HepG2 (cell line): ENCODE results near the gene NDOR1. TPM values are rescaled to one million over a fixed set of nuclear protein-coding genes. Genes with fewer than 3 reads are reported as not detected.

Source experiments
- ATAC-seq: fragments of 200-7000 bp; cut with Tn5 transposase; 3 replicates; pipeline ENCODE4 v1.9.1; 2020; ENCODE audit warnings: mild to moderate bottlenecking, moderate library complexity
- BruUV-seq: library from RNA; stranded (reverse); fragments of 400-500 nt; replicated peaks from 2 replicates; lab custom pipeline; 2021; lab: Mats Ljungman, UMichigan
- CTCF ChIA-PET: fragments of 300-600 bp; formaldehyde crosslinking; extraction: SDS; loops from one replicate; lab custom pipeline; 2021; ENCODE audit warnings: low total read pairs, inconsistent platforms, low intra/inter-chr PET ratio; lab: Yijun Ruan, JAX
- POLR2A ChIA-PET: fragments of 350-600 bp; sonication (Branson Sonifier 250); formaldehyde crosslinking; loops from one replicate; lab custom pipeline; 2020; ENCODE audit warnings: antibody characterized with exemption, inconsistent platforms; lab: Yijun Ruan, JAX
- DNase-seq: peaks from one replicate; pipeline ENCODE4 v3.0.0-alpha.2; 2015; ENCODE audit warnings: low spot score
- FAIRE-seq: peaks from 3 replicates; lab custom pipeline; 2011; peaks lifted over from hg19 to GRCh38; lab: Jason Lieb, UNC
- H2AFZ ChIP-seq: one replicate; pipeline ENCODE4 v1.6.1; 2011; ENCODE audit warnings: low read length, inconsistent platforms
- H3K27ac ChIP-seq: fragments of 300-600 bp; 3 replicates; pipeline ENCODE4 v1.8.0; 2011; ENCODE audit warnings: mixed run types, mild to moderate bottlenecking, mixed read lengths, low read length, inconsistent platforms; ENCODE audit not compliant: insufficient read depth; ENCODE audit errors: extremely low read length
- H3K27me3 ChIP-seq, 2 experiments: fragments of 200-600 bp in 1 of 2; 2 replicates in 1 of 2; 3 replicates in 1 of 2; pipeline versions ENCODE4 v1.6.0 to v1.8.0; 2011; ENCODE audit warnings: low read length in 2 of 2, mild to moderate bottlenecking in 2 of 2, moderate library complexity in 2 of 2, inconsistent platforms in 1 of 2; ENCODE audit not compliant: insufficient read depth in 2 of 2, control insufficient read depth in 1 of 2
- H3K36me3 ChIP-seq, 2 experiments: fragments of 200-600 bp in 1 of 2; replicated peaks in 1 of 2; 2 replicates in 1 of 2; 3 replicates in 1 of 2; pipeline versions ENCODE4 v1.5.1 to v1.8.0; 2011; ENCODE audit warnings: low read length in 2 of 2, inconsistent platforms in 1 of 2; ENCODE audit not compliant: insufficient read depth in 2 of 2, control insufficient read depth in 1 of 2
- H3K4me1 ChIP-seq: 2 replicates; pipeline ENCODE4 v1.5.1; 2012; ENCODE audit warnings: low read length, inconsistent platforms; ENCODE audit not compliant: insufficient read depth
- H3K4me2 ChIP-seq: 2 replicates; pipeline ENCODE4 v1.6.0; 2011; ENCODE audit warnings: low read depth, low read length, inconsistent platforms
- H3K4me3 ChIP-seq, 3 experiments: fragments of 200-600 bp in 1 of 3; sonication (generic), shearing (Covaris generic) in 1 of 3; replicated peaks in 1 of 3; 2 replicates each; pipeline ENCODE4 v1.5.1; 2011 to 2016; ENCODE audit warnings: low read length in 3 of 3, inconsistent platforms in 2 of 3, low read depth in 2 of 3, mild to moderate bottlenecking in 2 of 3, control low read depth in 1 of 3, mixed read lengths in 1 of 3; ENCODE audit not compliant: insufficient read depth in 1 of 3
- H3K79me2 ChIP-seq: one replicate; pipeline ENCODE4 v1.6.1; 2011; ENCODE audit warnings: low read length, inconsistent platforms; ENCODE audit not compliant: insufficient read depth
- H3K9ac ChIP-seq: 2 replicates; pipeline ENCODE4 v1.6.0; 2011; ENCODE audit warnings: mild to moderate bottlenecking, low read depth, low read length, inconsistent platforms; ENCODE audit not compliant: insufficient read depth
- H3K9me3 ChIP-seq: 2 replicates; pipeline ENCODE4 v1.5.1; 2012; ENCODE audit warnings: mild to moderate bottlenecking, low read length
- H4K20me1 ChIP-seq: 2 replicates; pipeline ENCODE4 v1.6.0; 2011; ENCODE audit warnings: inconsistent platforms, mild to moderate bottlenecking, low read length, moderate library complexity; ENCODE audit not compliant: insufficient read depth
- ATF7-NPFF ChIP-seq: sonication (generic); formaldehyde crosslinking; IDR thresholded peaks from 2 replicates; pipeline ENCODE4 v1.8.1; 2023; ENCODE audit warnings: mild to moderate bottlenecking, low read depth, missing genetic modification reagents, moderate library complexity
- KLF6 ChIP-seq: IDR thresholded peaks from 2 replicates; pipeline ENCODE4 v1.8.0; 2016; ENCODE audit warnings: missing biosample characterization, missing genetic modification reagents
- MZF1 ChIP-seq: sonication (generic); formaldehyde crosslinking; IDR thresholded peaks from 2 replicates; pipeline ENCODE4 v1.8.1; 2023; ENCODE audit warnings: mild to moderate bottlenecking, missing genetic modification reagents, borderline replicate concordance
- NR3C1 ChIP-seq: sonication (generic); formaldehyde crosslinking; IDR thresholded peaks from 2 replicates; pipeline ENCODE4 v1.4.0; 2020; ENCODE audit warnings: missing genetic modification reagents
- SATB2 ChIP-seq: sonication (generic); formaldehyde crosslinking; IDR thresholded peaks from 2 replicates; pipeline ENCODE4 v1.5.0; 2020; ENCODE audit warnings: missing genetic modification reagents
- TCF7 ChIP-seq: sonication (generic); IDR thresholded peaks from 2 replicates; pipeline ENCODE4 v1.6.1; 2016; ENCODE audit warnings: antibody characterized with exemption, low read depth
- ZFY ChIP-seq: sonication (generic); formaldehyde crosslinking; IDR thresholded peaks from 2 replicates; pipeline ENCODE4 v1.4.0; 2020; ENCODE audit warnings: missing genetic modification reagents
- ZNF264 ChIP-seq: sonication (generic); formaldehyde crosslinking; IDR thresholded peaks from 2 replicates; pipeline ENCODE4 v1.4.0; 2020; ENCODE audit warnings: missing genetic modification reagents
- ZNF460 ChIP-seq: sonication (generic); formaldehyde crosslinking; IDR thresholded peaks from 2 replicates; pipeline ENCODE4 v1.5.1; 2020; ENCODE audit warnings: missing genetic modification reagents, mild to moderate bottlenecking, borderline replicate concordance
- ZNF484 ChIP-seq: sonication (generic); formaldehyde crosslinking; IDR thresholded peaks from 2 replicates; pipeline ENCODE4 v1.5.1; 2020; ENCODE audit warnings: mild to moderate bottlenecking, low read depth, missing genetic modification reagents, borderline replicate concordance
- ZNF547 ChIP-seq: sonication (generic); formaldehyde crosslinking; IDR thresholded peaks from 2 replicates; pipeline ENCODE4 v1.5.1; 2020; ENCODE audit warnings: mild to moderate bottlenecking, missing genetic modification reagents
- ZSCAN30 ChIP-seq: sonication (generic); formaldehyde crosslinking; IDR thresholded peaks from 2 replicates; pipeline ENCODE4 v1.5.0; 2020; ENCODE audit warnings: mild to moderate bottlenecking, missing genetic modification reagents
- WGBS: methylation state at CpG from one replicate; pipeline ENCODE4 v1.1.6; 2017; ENCODE audit warnings: low lambda C conversion rate; 5-methylcytosine and 5-hydroxymethylcytosine counted together
- in situ Hi-C: cut with HindIII; loops from 2 replicates; pipeline ENCODE4 v1.10.0; 2017; ENCODE audit warnings: low pct_unique_long_range_greater_than_20kb; ENCODE audit not compliant: extremely low pct_ligation_motif_present
- intact Hi-C: fragments of 100-400 bp; cut with micrococcal nuclease; formaldehyde crosslinking; loops from one replicate; pipeline ENCODE4 v1.10.0; 2022; ENCODE audit not compliant: unreplicated experiment
- polyA plus RNA-seq, 8 experiments: library from polyadenylated mRNA; depleted of rRNA in 3 of 8; stranded (reverse) in 7 of 8; unstranded in 1 of 8; fragments of >200 nt; fragmentation: Illumina TruSeq in 4 of 8; extraction: Trizol in 4 of 8; gene quantifications; 2 replicates each; pipeline versions ENCODE4 v1.2.1 to v1.2.3, GENCODE V29; 2011 to 2016; ENCODE audit warnings: low read depth in 4 of 8, missing spikeins in 1 of 8, mixed read lengths in 1 of 8; ENCODE audit not compliant: insufficient read depth in 1 of 8
- total RNA-seq, 5 experiments: library from RNA; depleted of rRNA; stranded (reverse); fragments of >200 nt; fragmentation: Illumina TruSeq; extraction: Trizol; gene quantifications; 2 replicates each; pipeline ENCODE4 v1.2.3, GENCODE V29; 2016; ENCODE audit warnings: low read depth in 1 of 5
- TF ChIP-seq, protein P1 (sequence below): IDR thresholded peaks from 2 replicates; pipeline ENCODE4 v1.6.1; 2016; ENCODE audit warnings: missing biosample characterization, missing genetic modification reagents, low read depth
- TF ChIP-seq, protein P2 (sequence below), 2 experiments: IDR thresholded peaks; 2 replicates each; pipeline ENCODE4 v1.6.1; 2011 to 2012; ENCODE audit warnings: low read length in 2 of 2, borderline replicate concordance in 1 of 2, low read depth in 1 of 2, mild to moderate bottlenecking in 1 of 2, moderate library complexity in 1 of 2
- TF ChIP-seq, protein P3 (sequence below): sonication (generic); formaldehyde crosslinking; IDR thresholded peaks from 2 replicates; pipeline ENCODE4 v1.4.0; 2020; ENCODE audit warnings: missing genetic modification reagents, mild to moderate bottlenecking, borderline replicate concordance

Gene NDOR1
- total and polyA plus RNA-seq, 2 of the 13 experiments (the other 11 are each of a cell fraction or from before 2014, with no cell fraction given) = 3.6 to 8.7 TPM

DNA sequence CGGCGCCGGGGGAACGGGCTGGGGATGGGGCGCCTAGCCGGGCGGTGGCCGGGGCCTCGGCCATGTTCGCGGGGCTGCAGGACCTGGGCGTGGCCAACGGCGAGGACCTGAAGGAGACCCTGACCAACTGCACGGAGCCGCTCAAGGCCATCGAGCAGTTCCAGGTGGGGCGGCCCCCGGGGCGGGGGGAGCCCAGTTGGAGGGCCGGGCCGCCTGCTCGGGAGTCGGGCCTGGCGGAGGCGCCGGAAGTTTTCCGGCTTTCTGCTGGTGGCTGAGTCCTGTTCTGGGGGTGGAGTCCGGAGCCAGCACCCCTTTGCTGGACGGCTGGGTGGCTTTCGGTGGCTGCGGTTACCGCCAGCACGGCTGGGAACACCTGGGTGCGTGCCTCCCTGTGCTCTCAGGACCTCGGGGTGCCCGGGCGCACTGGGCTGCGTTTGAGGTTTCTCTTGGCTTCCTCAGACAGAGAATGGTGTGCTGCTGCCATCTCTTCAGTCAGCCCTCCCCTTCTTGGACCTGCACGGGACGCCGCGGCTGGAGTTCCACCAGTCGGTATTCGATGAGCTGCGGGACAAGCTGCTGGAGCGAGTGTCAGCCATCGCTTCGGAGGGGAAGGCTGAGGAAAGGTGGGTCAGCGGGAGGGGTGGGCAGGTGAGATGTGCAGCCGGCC is 50.1 kb downstream of the NDOR1 start (continued):
- TF ChIP-seq KLF6 (CRISPR knock-in tag) = 0 out of 2 replicates have a peak, but pooled peaks have one; percentile 17

DNA sequence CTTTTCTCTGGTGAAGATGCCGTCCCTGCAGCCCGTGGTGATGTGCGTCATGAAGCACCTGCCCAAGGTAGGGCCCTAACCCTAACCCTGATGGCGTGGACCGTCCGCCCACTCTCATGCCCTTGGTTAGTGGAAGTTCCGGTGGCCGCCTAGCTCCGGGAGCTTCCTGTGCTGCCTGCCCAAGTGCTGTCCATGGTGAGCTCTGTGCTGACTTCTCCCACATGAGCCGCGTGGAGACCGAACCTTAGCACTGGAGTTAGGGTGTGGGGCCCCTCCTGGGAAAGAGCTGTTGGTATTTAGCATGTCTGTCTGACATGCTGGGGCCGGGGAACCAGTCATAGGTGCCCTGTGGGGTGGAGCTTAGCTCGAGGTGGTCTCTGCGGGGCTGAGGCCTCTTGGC is 50.9 kb downstream of the NDOR1 start:
- DNase-seq = no peak
- peaks cover 18% of the 10 kb centered on the region for H3K79me2 ChIP-seq
- WGBS = 80% methylated on average over 2 of the region's 15 CpGs
- POLR2A ChIA-PET = interaction anchor here (1.1 to 14.2 kb wide), 4 partner anchors 14 to 167 kb away, joined by 3 to 317 read pairs (median 28); partner anchors contain the start of genes EXD3, NOXA1, TOR4A and TUBB4B
- H2AFZ ChIP-seq = no peak overlapping the region
- no peaks in the 10 kb centered on the region; a peak in 1 of 5 replicates for H3K27me3 ChIP-seq
- intact Hi-C loops (no loop called here), in situ Hi-C loops (no loop called here)
- peak overlapping the region; percentile 91 to 98 (median 91); a peak in 5 of 6 replicates for H3K4me3 ChIP-seq
- peak overlapping the region; percentile 91 for H3K4me2 ChIP-seq
- BruUV-seq = no TSS peak
- H3K36me3 ChIP-seq = peaks cover 11 to 17% of the 10 kb centered on the region in 2 experiments; a peak in 4 of 5 replicates
- H3K9me3 ChIP-seq = no peaks in the 10 kb centered on the region
- CTCF ChIA-PET = no interaction called here
- no peak overlapping the region for H3K27ac ChIP-seq
- H3K9ac ChIP-seq = peak overlapping the region; percentile 81
- FAIRE-seq = no peak
- no peak for ATAC-seq
- H4K20me1 ChIP-seq = no peaks in the 10 kb centered on the region
- peaks cover 42% of the 10 kb centered on the region for H3K4me1 ChIP-seq
- TF ChIP-seq NR3C1 (CRISPR knock-in tag) (no peak), TCF7 (no peak), ATF7-NPFF (CRISPR knock-in tag) (no peak), SATB2 (CRISPR knock-in tag) (no peak), ZNF460 (no peak), ZNF484 (no peak), ZNF264 (CRISPR knock-in tag) (no peak), ZNF547 (CRISPR knock-in tag) (peak; percentile 52; the same call in 1 of the 2 replicates), ZFY (no peak), MZF1 (CRISPR knock-in tag) (no peak), ZSCAN30 (no peak)
- TF ChIP-seq, protein P1, sequence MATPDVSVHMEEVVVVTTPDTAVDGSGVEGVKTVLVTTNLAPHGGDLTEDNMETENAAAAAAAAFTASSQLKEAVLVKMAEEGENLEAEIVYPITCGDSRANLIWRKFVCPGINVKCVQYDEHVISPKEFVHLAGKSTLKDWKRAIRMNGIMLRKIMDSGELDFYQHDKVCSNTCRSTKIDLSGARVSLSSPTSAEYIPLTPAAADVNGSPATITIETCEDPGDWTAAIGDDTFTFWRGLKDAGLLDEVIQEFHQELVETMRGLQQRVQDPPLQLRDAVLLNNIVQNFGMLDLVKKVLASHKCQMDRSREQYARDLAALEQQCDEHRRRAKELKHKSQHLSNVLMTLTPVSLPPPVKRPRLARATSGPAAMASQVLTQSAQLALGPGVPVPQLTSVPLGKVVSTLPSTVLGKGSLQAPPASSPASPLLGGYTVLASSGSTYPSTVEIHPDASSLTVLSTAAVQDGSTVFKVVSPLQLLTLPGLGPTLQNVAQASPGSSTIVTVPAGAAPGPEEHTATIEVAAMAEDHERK (CRISPR knock-in tag) = no peak
- TF ChIP-seq, protein P2, sequence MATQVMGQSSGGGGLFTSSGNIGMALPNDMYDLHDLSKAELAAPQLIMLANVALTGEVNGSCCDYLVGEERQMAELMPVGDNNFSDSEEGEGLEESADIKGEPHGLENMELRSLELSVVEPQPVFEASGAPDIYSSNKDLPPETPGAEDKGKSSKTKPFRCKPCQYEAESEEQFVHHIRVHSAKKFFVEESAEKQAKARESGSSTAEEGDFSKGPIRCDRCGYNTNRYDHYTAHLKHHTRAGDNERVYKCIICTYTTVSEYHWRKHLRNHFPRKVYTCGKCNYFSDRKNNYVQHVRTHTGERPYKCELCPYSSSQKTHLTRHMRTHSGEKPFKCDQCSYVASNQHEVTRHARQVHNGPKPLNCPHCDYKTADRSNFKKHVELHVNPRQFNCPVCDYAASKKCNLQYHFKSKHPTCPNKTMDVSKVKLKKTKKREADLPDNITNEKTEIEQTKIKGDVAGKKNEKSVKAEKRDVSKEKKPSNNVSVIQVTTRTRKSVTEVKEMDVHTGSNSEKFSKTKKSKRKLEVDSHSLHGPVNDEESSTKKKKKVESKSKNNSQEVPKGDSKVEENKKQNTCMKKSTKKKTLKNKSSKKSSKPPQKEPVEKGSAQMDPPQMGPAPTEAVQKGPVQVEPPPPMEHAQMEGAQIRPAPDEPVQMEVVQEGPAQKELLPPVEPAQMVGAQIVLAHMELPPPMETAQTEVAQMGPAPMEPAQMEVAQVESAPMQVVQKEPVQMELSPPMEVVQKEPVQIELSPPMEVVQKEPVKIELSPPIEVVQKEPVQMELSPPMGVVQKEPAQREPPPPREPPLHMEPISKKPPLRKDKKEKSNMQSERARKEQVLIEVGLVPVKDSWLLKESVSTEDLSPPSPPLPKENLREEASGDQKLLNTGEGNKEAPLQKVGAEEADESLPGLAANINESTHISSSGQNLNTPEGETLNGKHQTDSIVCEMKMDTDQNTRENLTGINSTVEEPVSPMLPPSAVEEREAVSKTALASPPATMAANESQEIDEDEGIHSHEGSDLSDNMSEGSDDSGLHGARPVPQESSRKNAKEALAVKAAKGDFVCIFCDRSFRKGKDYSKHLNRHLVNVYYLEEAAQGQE (IDR thresholded peaks at IDR 0.05; ENCODE audit: borderline replicate concordance in 1 of 2, low read depth in 1 of 2, low read length in 2 of 2) = peak in 1 of 2 experiments; percentile 63; a peak in 2 of 4 replicates
- TF ChIP-seq, protein P3, sequence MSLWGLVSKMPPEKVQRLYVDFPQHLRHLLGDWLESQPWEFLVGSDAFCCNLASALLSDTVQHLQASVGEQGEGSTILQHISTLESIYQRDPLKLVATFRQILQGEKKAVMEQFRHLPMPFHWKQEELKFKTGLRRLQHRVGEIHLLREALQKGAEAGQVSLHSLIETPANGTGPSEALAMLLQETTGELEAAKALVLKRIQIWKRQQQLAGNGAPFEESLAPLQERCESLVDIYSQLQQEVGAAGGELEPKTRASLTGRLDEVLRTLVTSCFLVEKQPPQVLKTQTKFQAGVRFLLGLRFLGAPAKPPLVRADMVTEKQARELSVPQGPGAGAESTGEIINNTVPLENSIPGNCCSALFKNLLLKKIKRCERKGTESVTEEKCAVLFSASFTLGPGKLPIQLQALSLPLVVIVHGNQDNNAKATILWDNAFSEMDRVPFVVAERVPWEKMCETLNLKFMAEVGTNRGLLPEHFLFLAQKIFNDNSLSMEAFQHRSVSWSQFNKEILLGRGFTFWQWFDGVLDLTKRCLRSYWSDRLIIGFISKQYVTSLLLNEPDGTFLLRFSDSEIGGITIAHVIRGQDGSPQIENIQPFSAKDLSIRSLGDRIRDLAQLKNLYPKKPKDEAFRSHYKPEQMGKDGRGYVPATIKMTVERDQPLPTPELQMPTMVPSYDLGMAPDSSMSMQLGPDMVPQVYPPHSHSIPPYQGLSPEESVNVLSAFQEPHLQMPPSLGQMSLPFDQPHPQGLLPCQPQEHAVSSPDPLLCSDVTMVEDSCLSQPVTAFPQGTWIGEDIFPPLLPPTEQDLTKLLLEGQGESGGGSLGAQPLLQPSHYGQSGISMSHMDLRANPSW (CRISPR knock-in tag) = no peak
